Neural cell (in vitro differentiated cells): ENCODE data around the gene ARMC9. TPM values are rescaled to one million over a fixed set of nuclear protein-coding genes. Genes with fewer than 3 reads are reported as not detected.

Source experiments
- H2AFZ ChIP-seq: fragments of 200-600, 300-800 bp; sonication (generic), shearing (Covaris generic); 2 replicates; pipeline ENCODE4 v1.6.0; 2014; ENCODE audit warnings: low read depth, mild to moderate bottlenecking, antibody characterized with exemption, low read length, moderate library complexity
- H3F3A ChIP-seq: fragments of 200-600 bp; shearing (Covaris generic); 2 replicates; pipeline ENCODE4 v1.6.1; 2016; ENCODE audit warnings: mild to moderate bottlenecking, moderate library complexity, mixed read lengths, antibody characterized with exemption, low read length; ENCODE audit not compliant: insufficient read depth, poor library complexity, severe bottlenecking
- H3K27ac ChIP-seq: fragments of 200-600, 300-800 bp; sonication (generic), shearing (Covaris generic); 2 replicates; pipeline ENCODE4 v1.5.1; 2014; ENCODE audit warnings: mild to moderate bottlenecking, low read length, moderate library complexity
- H3K27me3 ChIP-seq: fragments of 300-800, 200-600 bp; sonication (generic), shearing (Covaris generic); 2 replicates; pipeline ENCODE4 v1.6.0; 2014; ENCODE audit warnings: mild to moderate bottlenecking, low read depth, low read length, moderate library complexity; ENCODE audit not compliant: insufficient read depth
- H3K36me3 ChIP-seq: fragments of 300-800, 200-600 bp; sonication (generic), shearing (Covaris generic); 2 replicates; pipeline ENCODE4 v1.5.1; 2014; ENCODE audit warnings: mild to moderate bottlenecking, antibody characterized with exemption, low read length, moderate library complexity; ENCODE audit not compliant: insufficient read depth
- H3K4me2 ChIP-seq: fragments of 300-800, 200-600 bp; sonication (generic), shearing (Covaris generic); 2 replicates; pipeline ENCODE4 v1.6.0; 2014; ENCODE audit warnings: mild to moderate bottlenecking, low read length
- H3K4me3 ChIP-seq: fragments of 300-800, 200-600 bp; sonication (generic), shearing (Covaris generic); 2 replicates; pipeline ENCODE4 v1.5.1; 2014; ENCODE audit warnings: mild to moderate bottlenecking, low read length, moderate library complexity
- H3K79me2 ChIP-seq: fragments of 200-600 bp; shearing (Covaris generic); replicated peaks from 2 replicates; pipeline ENCODE4 v1.6.0; 2014; ENCODE audit warnings: mild to moderate bottlenecking, low read length, moderate library complexity; ENCODE audit not compliant: insufficient read depth
- H3K9ac ChIP-seq: fragments of 300-800, 200-600 bp; sonication (generic), shearing (Covaris generic); 2 replicates; pipeline ENCODE4 v1.6.1; 2016; ENCODE audit warnings: mild to moderate bottlenecking, low read length, mixed read lengths
- H3K9me2 ChIP-seq: fragments of 200-600 bp; shearing (Covaris generic); 2 replicates; pipeline ENCODE4 v1.6.1; 2016; ENCODE audit warnings: mild to moderate bottlenecking, low read length, mixed read lengths; ENCODE audit not compliant: insufficient read depth
- H3K9me3 ChIP-seq: fragments of 200-600, 300-800 bp; sonication (generic), shearing (Covaris generic); 2 replicates; pipeline ENCODE4 v1.6.1; 2016; ENCODE audit warnings: mild to moderate bottlenecking, mixed run types, low read length, moderate library complexity, mixed read lengths
- H4K20me1 ChIP-seq: fragments of 200-600 bp; shearing (Covaris generic); 2 replicates; pipeline ENCODE4 v1.6.1; 2016; ENCODE audit warnings: mild to moderate bottlenecking, mixed run types; ENCODE audit not compliant: insufficient read depth
- EP300 ChIP-seq: fragments of 450-650 bp; conservative IDR thresholded peaks from 2 replicates; pipeline ENCODE4 v1.6.1; 2014; ENCODE audit warnings: antibody characterized with exemption, mild to moderate bottlenecking, moderate library complexity; ENCODE audit not compliant: poor library complexity, severe bottlenecking
- EZH2 ChIP-seq: fragments of 200-600, 300-800 bp; shearing (Covaris generic), sonication (generic); IDR thresholded peaks from 2 replicates; pipeline ENCODE4 v1.6.1; 2014; ENCODE audit warnings: antibody characterized with exemption, low read length, borderline replicate concordance, mild to moderate bottlenecking; ENCODE audit not compliant: insufficient read depth, poor library complexity, severe bottlenecking
- MXI1 ChIP-seq: fragments of 450-650 bp; conservative IDR thresholded peaks from 2 replicates; pipeline ENCODE4 v1.6.1; 2014; ENCODE audit warnings: antibody characterized with exemption, mild to moderate bottlenecking; ENCODE audit not compliant: poor library complexity, severe bottlenecking
- POLR2AphosphoS5 ChIP-seq: IDR thresholded peaks from 2 replicates; pipeline ENCODE4 v1.6.1; 2012
- RAD21 ChIP-seq: fragments of 450-650 bp; conservative IDR thresholded peaks from 2 replicates; pipeline ENCODE4 v1.6.1; 2014; ENCODE audit warnings: antibody characterized with exemption, mild to moderate bottlenecking, moderate library complexity
- SMC3 ChIP-seq: fragments of 450-650 bp; conservative IDR thresholded peaks from 2 replicates; pipeline ENCODE4 v1.6.1; 2014; ENCODE audit warnings: antibody characterized with exemption, mild to moderate bottlenecking, moderate library complexity; ENCODE audit not compliant: poor library complexity
- TAF1 ChIP-seq: IDR thresholded peaks from 2 replicates; pipeline ENCODE4 v1.6.1; 2012; ENCODE audit warnings: low read depth
- polyA plus RNA-seq: library from polyadenylated mRNA; depleted of rRNA; stranded (reverse); fragments of >200 nt; gene quantifications from 2 replicates; pipeline ENCODE4 v1.2.3, GENCODE V29; 2014
- TF ChIP-seq, protein P1 (sequence below): IDR thresholded peaks from 2 replicates; pipeline ENCODE4 v1.6.1; 2012; ENCODE audit warnings: borderline replicate concordance
- TF ChIP-seq, protein P2 (sequence below): fragments of 450-650 bp; IDR thresholded peaks from 2 replicates; pipeline ENCODE4 v1.5.1; 2014; ENCODE audit warnings: antibody characterized with exemption, mild to moderate bottlenecking, moderate library complexity; ENCODE audit not compliant: poor library complexity, severe bottlenecking

The ARMC9 gene
- polyA plus RNA-seq, 1 donor from 2014 or later: 13.9 TPM

DNA sequence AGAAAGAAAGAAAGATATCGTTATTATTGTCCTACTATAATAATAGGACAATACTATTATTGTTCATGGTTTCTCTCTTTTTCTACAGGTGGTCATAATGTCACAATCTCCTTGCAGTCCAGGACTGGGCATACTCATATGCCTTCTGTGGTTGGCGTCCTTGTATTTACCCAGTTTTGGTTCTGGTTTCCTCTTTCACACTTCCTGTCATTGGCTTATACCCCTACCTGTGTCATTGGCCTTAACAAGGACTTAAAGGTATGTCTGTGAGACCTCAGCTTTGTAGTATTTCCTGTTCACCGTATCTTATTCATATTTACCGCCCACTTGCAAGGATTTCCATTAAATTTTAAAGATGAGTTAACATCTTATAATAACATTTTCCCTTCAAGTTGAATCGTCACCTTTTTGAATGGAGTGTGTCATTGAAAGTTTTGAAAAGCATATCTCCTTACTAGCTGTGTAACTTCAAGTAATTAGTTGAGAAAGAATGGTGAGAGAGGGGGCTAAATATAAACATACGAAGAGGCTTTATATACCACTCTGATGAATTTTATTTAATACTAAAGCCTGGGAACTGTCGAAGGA lies 37.1 kb upstream of the ARMC9 start:
- Histone ChIP-seq H2AFZ (no peak overlapping the region), H3K27ac (no peak overlapping the region), H4K20me1 (no peaks in the 10 kb centered on the region), H3K4me2 (no peak overlapping the region), H3K9me2 (no peaks in the 10 kb centered on the region), H3K79me2 (no peaks in the 10 kb centered on the region), H3K4me3 (no peak overlapping the region), H3K9ac (no peak overlapping the region), H3F3A (no peaks in the 10 kb centered on the region), H3K9me3 (no peaks in the 10 kb centered on the region), H3K27me3 (no peaks in the 10 kb centered on the region), H3K36me3 (no peaks in the 10 kb centered on the region)
- TF ChIP-seq POLR2AphosphoS5: no peak
- no peak for TF ChIP-seq EP300
- TF ChIP-seq, protein P1, sequence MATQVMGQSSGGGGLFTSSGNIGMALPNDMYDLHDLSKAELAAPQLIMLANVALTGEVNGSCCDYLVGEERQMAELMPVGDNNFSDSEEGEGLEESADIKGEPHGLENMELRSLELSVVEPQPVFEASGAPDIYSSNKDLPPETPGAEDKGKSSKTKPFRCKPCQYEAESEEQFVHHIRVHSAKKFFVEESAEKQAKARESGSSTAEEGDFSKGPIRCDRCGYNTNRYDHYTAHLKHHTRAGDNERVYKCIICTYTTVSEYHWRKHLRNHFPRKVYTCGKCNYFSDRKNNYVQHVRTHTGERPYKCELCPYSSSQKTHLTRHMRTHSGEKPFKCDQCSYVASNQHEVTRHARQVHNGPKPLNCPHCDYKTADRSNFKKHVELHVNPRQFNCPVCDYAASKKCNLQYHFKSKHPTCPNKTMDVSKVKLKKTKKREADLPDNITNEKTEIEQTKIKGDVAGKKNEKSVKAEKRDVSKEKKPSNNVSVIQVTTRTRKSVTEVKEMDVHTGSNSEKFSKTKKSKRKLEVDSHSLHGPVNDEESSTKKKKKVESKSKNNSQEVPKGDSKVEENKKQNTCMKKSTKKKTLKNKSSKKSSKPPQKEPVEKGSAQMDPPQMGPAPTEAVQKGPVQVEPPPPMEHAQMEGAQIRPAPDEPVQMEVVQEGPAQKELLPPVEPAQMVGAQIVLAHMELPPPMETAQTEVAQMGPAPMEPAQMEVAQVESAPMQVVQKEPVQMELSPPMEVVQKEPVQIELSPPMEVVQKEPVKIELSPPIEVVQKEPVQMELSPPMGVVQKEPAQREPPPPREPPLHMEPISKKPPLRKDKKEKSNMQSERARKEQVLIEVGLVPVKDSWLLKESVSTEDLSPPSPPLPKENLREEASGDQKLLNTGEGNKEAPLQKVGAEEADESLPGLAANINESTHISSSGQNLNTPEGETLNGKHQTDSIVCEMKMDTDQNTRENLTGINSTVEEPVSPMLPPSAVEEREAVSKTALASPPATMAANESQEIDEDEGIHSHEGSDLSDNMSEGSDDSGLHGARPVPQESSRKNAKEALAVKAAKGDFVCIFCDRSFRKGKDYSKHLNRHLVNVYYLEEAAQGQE: no peak
- TF ChIP-seq, protein P2, sequence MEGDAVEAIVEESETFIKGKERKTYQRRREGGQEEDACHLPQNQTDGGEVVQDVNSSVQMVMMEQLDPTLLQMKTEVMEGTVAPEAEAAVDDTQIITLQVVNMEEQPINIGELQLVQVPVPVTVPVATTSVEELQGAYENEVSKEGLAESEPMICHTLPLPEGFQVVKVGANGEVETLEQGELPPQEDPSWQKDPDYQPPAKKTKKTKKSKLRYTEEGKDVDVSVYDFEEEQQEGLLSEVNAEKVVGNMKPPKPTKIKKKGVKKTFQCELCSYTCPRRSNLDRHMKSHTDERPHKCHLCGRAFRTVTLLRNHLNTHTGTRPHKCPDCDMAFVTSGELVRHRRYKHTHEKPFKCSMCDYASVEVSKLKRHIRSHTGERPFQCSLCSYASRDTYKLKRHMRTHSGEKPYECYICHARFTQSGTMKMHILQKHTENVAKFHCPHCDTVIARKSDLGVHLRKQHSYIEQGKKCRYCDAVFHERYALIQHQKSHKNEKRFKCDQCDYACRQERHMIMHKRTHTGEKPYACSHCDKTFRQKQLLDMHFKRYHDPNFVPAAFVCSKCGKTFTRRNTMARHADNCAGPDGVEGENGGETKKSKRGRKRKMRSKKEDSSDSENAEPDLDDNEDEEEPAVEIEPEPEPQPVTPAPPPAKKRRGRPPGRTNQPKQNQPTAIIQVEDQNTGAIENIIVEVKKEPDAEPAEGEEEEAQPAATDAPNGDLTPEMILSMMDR: no peak
- no peak for TF ChIP-seq TAF1
- no peak for TF ChIP-seq MXI1
- no peak for TF ChIP-seq SMC3
- TF ChIP-seq RAD21: no peak
- no peak for TF ChIP-seq EZH2

DNA sequence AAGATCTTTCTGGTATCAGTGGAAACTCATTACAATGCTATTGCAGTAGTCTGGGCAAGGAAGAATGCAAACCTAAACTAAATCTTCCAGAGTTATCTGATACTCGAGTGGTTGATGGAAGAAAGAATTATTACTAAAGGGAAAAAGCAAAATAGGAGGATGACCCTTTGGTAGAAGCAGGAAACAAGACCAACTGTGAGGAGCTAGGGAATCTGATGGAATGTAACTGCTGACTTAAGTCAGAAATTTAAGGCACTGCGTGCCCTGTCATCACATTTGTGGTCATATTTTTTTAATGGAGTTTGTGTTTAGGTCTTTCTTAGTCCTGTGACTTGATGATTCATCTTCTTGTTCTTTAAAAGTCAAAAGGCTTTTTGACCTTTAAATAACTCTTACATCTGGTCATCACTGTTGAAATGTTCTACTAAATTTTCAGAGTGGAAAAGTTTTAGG lies 36.5 kb upstream of the ARMC9 start:
- Histone ChIP-seq H3K9me3 (no peaks in the 10 kb centered on the region), H3K36me3 (no peaks in the 10 kb centered on the region), H3K27ac (no peak overlapping the region), H3K79me2 (no peaks in the 10 kb centered on the region), H3K4me3 (no peak overlapping the region), H4K20me1 (no peaks in the 10 kb centered on the region), H3K9ac (no peak overlapping the region), H3F3A (no peaks in the 10 kb centered on the region), H3K4me2 (no peak overlapping the region), H3K27me3 (no peaks in the 10 kb centered on the region), H2AFZ (no peak overlapping the region), H3K9me2 (no peaks in the 10 kb centered on the region)
- TF ChIP-seq EP300: no peak
- TF ChIP-seq TAF1: no peak
- TF ChIP-seq, protein P1: no peak
- TF ChIP-seq RAD21: no peak
- no peak for TF ChIP-seq SMC3
- no peak for TF ChIP-seq POLR2AphosphoS5
